Mesendoderm (in vitro differentiated cells): ENCODE measurements around the gene GRK3.
"Not testable (repeated sequence)": the region's sequence is repeated elsewhere in the genome, so short reads cannot be mapped to it uniquely, and the experiment has no call there.

Source experiments
- DNase-seq: peaks from one replicate; pipeline ENCODE4 v3.0.0; 2013
- H2AK5ac ChIP-seq: 2 replicates; pipeline ENCODE4 v1.6.1; 2013; ENCODE audit warnings: low read length, inconsistent platforms
- H2BK120ac ChIP-seq: 2 replicates; pipeline ENCODE4 v1.6.1; 2013; ENCODE audit warnings: low read depth, mild to moderate bottlenecking, low read length, moderate library complexity, mixed read lengths
- H2BK15ac ChIP-seq: replicated peaks from 2 replicates; pipeline ENCODE4 v1.6.1; 2013; ENCODE audit warnings: low read depth, mild to moderate bottlenecking, moderate library complexity
- H2BK5ac ChIP-seq: 2 replicates; pipeline ENCODE4 v1.6.1; 2013; ENCODE audit warnings: low read length, inconsistent platforms
- H3K18ac ChIP-seq: 2 replicates; pipeline ENCODE4 v1.6.1; 2013; ENCODE audit warnings: mild to moderate bottlenecking, low read length, mixed read lengths
- H3K23ac ChIP-seq: one replicate; pipeline ENCODE4 v1.6.1; 2013; ENCODE audit warnings: low read length
- H3K27ac ChIP-seq: 2 replicates; pipeline ENCODE4 v1.5.1; 2013; ENCODE audit warnings: low read depth, mild to moderate bottlenecking, inconsistent platforms, low read length, moderate library complexity
- H3K27me3 ChIP-seq: 2 replicates; pipeline ENCODE4 v1.6.1; 2013; ENCODE audit warnings: low read length, control low read depth, mild to moderate bottlenecking, inconsistent platforms; ENCODE audit not compliant: insufficient read depth, poor library complexity
- H3K36me3 ChIP-seq: 2 replicates; pipeline ENCODE4 v1.6.1; 2013; ENCODE audit warnings: low read length, inconsistent platforms; ENCODE audit not compliant: control insufficient read depth, insufficient read depth
- H3K4ac ChIP-seq: one replicate; pipeline ENCODE4 v1.6.1; 2013; ENCODE audit warnings: low read depth, mild to moderate bottlenecking, low read length, moderate library complexity
- H3K4me1 ChIP-seq: 2 replicates; pipeline ENCODE4 v1.6.1; 2013; ENCODE audit warnings: low read depth, low read length, inconsistent platforms; ENCODE audit not compliant: control insufficient read depth
- H3K4me2 ChIP-seq: 2 replicates; pipeline ENCODE4 v1.6.1; 2013; ENCODE audit warnings: low read length
- H3K4me3 ChIP-seq: 2 replicates; pipeline ENCODE4 v1.5.1; 2013; ENCODE audit warnings: mild to moderate bottlenecking, low read length
- H3K56ac ChIP-seq: one replicate; pipeline ENCODE4 v1.6.1; 2013; ENCODE audit warnings: low read length
- H3K79me1 ChIP-seq: 2 replicates; pipeline ENCODE4 v1.6.1; 2013; ENCODE audit warnings: low read length, inconsistent platforms
- H3K79me2 ChIP-seq: 2 replicates; pipeline ENCODE4 v1.6.1; 2013; ENCODE audit warnings: mild to moderate bottlenecking, low read length; ENCODE audit not compliant: control insufficient read depth, insufficient read depth
- H3K9ac ChIP-seq: 2 replicates; pipeline ENCODE4 v1.6.1; 2013; ENCODE audit warnings: low read length, inconsistent platforms
- H4K5ac ChIP-seq: one replicate; pipeline ENCODE4 v1.6.1; 2013; ENCODE audit warnings: low read length
- H4K8ac ChIP-seq: one replicate; pipeline ENCODE4 v1.6.1; 2013; ENCODE audit warnings: low read depth, mild to moderate bottlenecking, control low read depth, low read length, moderate library complexity
- WGBS: extraction: QIAGEN DNeasy Blood & Tissue Kit; methylation state at CpG from one replicate; pipeline ENCODE4 v1.1.7; 2013; ENCODE audit warnings: low lambda C conversion rate, missing lambda C conversion rate; ENCODE audit not compliant: insufficient coverage; ENCODE audit errors: extremely low coverage; 5-methylcytosine and 5-hydroxymethylcytosine counted together

The GRK3 gene

GRCh38 chr22:25564979-25565677 lies 653 bp downstream of the GRK3 start:
- H4K8ac ChIP-seq = no peak overlapping the region
- no peak overlapping the region for H2BK15ac ChIP-seq
- H2AK5ac ChIP-seq = no peak overlapping the region
- no peaks in the 10 kb centered on the region for H3K4me1 ChIP-seq
- peak overlapping the region; percentile 70 for H3K18ac ChIP-seq
- no CpG with 5 or more reads among the region's 61 CpGs for WGBS
- no peaks in the 10 kb centered on the region for H3K79me2 ChIP-seq
- peaks cover 4% of the 10 kb centered on the region for H3K27me3 ChIP-seq
- H2BK5ac ChIP-seq = no peak overlapping the region
- H3K4ac ChIP-seq = no peak overlapping the region
- no peak overlapping the region for H4K5ac ChIP-seq
- peak overlapping the region; percentile 41 for H3K4me3 ChIP-seq
- no peaks in the 10 kb centered on the region for H3K79me1 ChIP-seq
- H3K23ac ChIP-seq = no peak overlapping the region
- H3K27ac ChIP-seq = no peak overlapping the region
- peak overlapping the region; percentile 82 for H3K56ac ChIP-seq
- peak; percentile 84 for DNase-seq
- peak overlapping the region; percentile 61 for H3K9ac ChIP-seq
- no peaks in the 10 kb centered on the region for H3K36me3 ChIP-seq
- no peak overlapping the region for H2BK120ac ChIP-seq
- peak overlapping the region; percentile 84 for H3K4me2 ChIP-seq

GRCh38 chr22:25566186-25566897 lies 1.9 kb downstream of the GRK3 start:
- no peak overlapping the region for H3K4me3 ChIP-seq
- H3K56ac ChIP-seq = no peak overlapping the region
- WGBS = no CpG with 5 or more reads among the region's 5 CpGs

GRCh38 chr22:25566898-25567235 lies 2.4 kb downstream of the GRK3 start:
- Histone ChIP-seq H3K56ac (no peak overlapping the region), H3K27me3 (peaks cover 4% of the 10 kb centered on the region), H2BK5ac (no peak overlapping the region), H3K23ac (no peak overlapping the region), H3K18ac (no peak overlapping the region), H3K9ac (no peak overlapping the region), H2BK15ac (no peak overlapping the region), H3K4me3 (no peak overlapping the region), H3K4me1 (no peaks in the 10 kb centered on the region), H3K79me2 (no peaks in the 10 kb centered on the region), H2BK120ac (no peak overlapping the region), H3K4me2 (no peak overlapping the region), H3K79me1 (peaks cover 1% of the 10 kb centered on the region), H4K5ac (no peak overlapping the region), H3K27ac (no peak overlapping the region), H3K36me3 (no peaks in the 10 kb centered on the region), H3K4ac (no peak overlapping the region), H4K8ac (no peak overlapping the region), H2AK5ac (no peak overlapping the region)
- DNase-seq = no peak
- no CpG with 5 or more reads among the region's 2 CpGs for WGBS

More at GRCh38 chr22:25566186-25566897, 1.9 kb downstream of the GRK3 start:
- Histone ChIP-seq H2BK120ac (no peak overlapping the region), H2BK5ac (no peak overlapping the region), H3K79me2 (no peaks in the 10 kb centered on the region), H3K4me1 (no peaks in the 10 kb centered on the region), H3K18ac (no peak overlapping the region), H3K23ac (no peak overlapping the region), H4K8ac (no peak overlapping the region), H4K5ac (no peak overlapping the region), H3K4ac (no peak overlapping the region), H3K27me3 (peaks cover 4% of the 10 kb centered on the region), H2BK15ac (no peak overlapping the region), H3K4me2 (no peak overlapping the region), H2AK5ac (no peak overlapping the region), H3K9ac (no peak overlapping the region), H3K79me1 (no peaks in the 10 kb centered on the region), H3K36me3 (no peaks in the 10 kb centered on the region), H3K27ac (no peak overlapping the region)
- DNase-seq = no peak

- no peak overlapping the region for H3K23ac ChIP-seq
- no peak overlapping the region for H3K18ac ChIP-seq
- H3K79me1 ChIP-seq = peaks cover 1% of the 10 kb centered on the region
- H3K4me1 ChIP-seq = no peaks in the 10 kb centered on the region
- H3K4me3 ChIP-seq = no peak overlapping the region
- H2BK5ac ChIP-seq = no peak overlapping the region
- H3K9ac ChIP-seq = no peak overlapping the region
- no peak overlapping the region for H3K4ac ChIP-seq
- H3K27me3 ChIP-seq = peaks cover 4% of the 10 kb centered on the region
- no peak overlapping the region for H3K4me2 ChIP-seq
- no peaks in the 10 kb centered on the region for H3K36me3 ChIP-seq
- no peak overlapping the region for H3K27ac ChIP-seq
- no peak overlapping the region for H2BK120ac ChIP-seq
- H3K56ac ChIP-seq = no peak overlapping the region
- H3K79me2 ChIP-seq = no peaks in the 10 kb centered on the region
- peak; percentile 18 for DNase-seq
- H2BK15ac ChIP-seq = no peak overlapping the region
- no CpG with 5 or more reads among the region's 1 CpG for WGBS
- H2AK5ac ChIP-seq = no peak overlapping the region
- H4K5ac ChIP-seq = no peak overlapping the region
- no peak overlapping the region for H4K8ac ChIP-seq
Measured at GRCh38 chr22:25567251-25567675, 2.8 kb downstream of the GRK3 start.

- H2BK120ac ChIP-seq, H3K9ac ChIP-seq, H3K27ac ChIP-seq, H3K36me3 ChIP-seq, H3K18ac ChIP-seq, H4K8ac ChIP-seq, DNase-seq, H3K4ac ChIP-seq, H3K79me1 ChIP-seq, H3K4me1 ChIP-seq, H3K79me2 ChIP-seq, H3K23ac ChIP-seq, H2AK5ac ChIP-seq, H3K27me3 ChIP-seq, H3K4me3 ChIP-seq, H3K4me2 ChIP-seq, H2BK5ac ChIP-seq, H3K56ac ChIP-seq, H4K5ac ChIP-seq, H2BK15ac ChIP-seq: not testable (repeated sequence)
- WGBS = no CpG with 5 or more reads among the region's 2 CpGs
Measured at GRCh38 chr22:25568066-25568465, 3.6 kb downstream of the GRK3 start.
